ENCODE measurements around the gene SLC38A6.

SLC38A6 gene

GRCh38 chr14:61042220-61042619 lies 61.2 kb downstream of the SLC38A6 start:
- TF ChIP-seq BACH2 (CRISPR knock-in tag; IDR thresholded peaks at IDR 0.05; ENCODE audit: borderline replicate concordance) (no peak), OSR1 (CRISPR knock-in tag; IDR thresholded peaks at IDR 0.05) (no peak), ARNTL (CRISPR knock-in tag; IDR thresholded peaks at IDR 0.05; ENCODE audit: borderline replicate concordance, low read depth) (no peak), ZNF565 (CRISPR knock-in tag; conservative IDR thresholded peaks at IDR 0.05; ENCODE audit: low read depth) (no peak)
- ATAC-seq = no peak

GRCh38 chr14:61043506-61043905 lies 62.5 kb downstream of the SLC38A6 start:
- ATAC-seq = no peak
- no peak for TF ChIP-seq CSDC2 (CRISPR knock-in tag; IDR thresholded peaks at IDR 0.05)
- TF ChIP-seq SNAI2 (CRISPR knock-in tag; IDR thresholded peaks at IDR 0.05) = no peak
- TF ChIP-seq ZNF70 (CRISPR knock-in tag; IDR thresholded peaks at IDR 0.05) = no peak
- no peak for TF ChIP-seq OSR1 (CRISPR knock-in tag; IDR thresholded peaks at IDR 0.05)
- TF ChIP-seq ZNF8 (CRISPR knock-in tag; IDR thresholded peaks at IDR 0.05) = no peak
- TF ChIP-seq ZFP30 (CRISPR knock-in tag; IDR thresholded peaks at IDR 0.05) = no peak
- no peak for TF ChIP-seq PATZ1 (CRISPR knock-in tag; IDR thresholded peaks at IDR 0.05; ENCODE audit: borderline replicate concordance)
- no peak for TF ChIP-seq ZFP3 (CRISPR knock-in tag; IDR thresholded peaks at IDR 0.05)
- no peak for TF ChIP-seq PPARA (CRISPR knock-in tag; IDR thresholded peaks at IDR 0.05; ENCODE audit: borderline replicate concordance)
- TF ChIP-seq BACH2 (CRISPR knock-in tag; IDR thresholded peaks at IDR 0.05; ENCODE audit: borderline replicate concordance) = no peak
- no peak for TF ChIP-seq TCF4 (CRISPR knock-in tag; IDR thresholded peaks at IDR 0.05; ENCODE audit: borderline replicate concordance)

GRCh38 chr14:61047021-61047420 lies 66.0 kb downstream of the SLC38A6 start:
- no peak for ATAC-seq
- TF ChIP-seq POU6F1 (CRISPR knock-in tag; IDR thresholded peaks at IDR 0.05; ENCODE audit: borderline replicate concordance, low read depth) (no peak), BACH2 (CRISPR knock-in tag; IDR thresholded peaks at IDR 0.05; ENCODE audit: borderline replicate concordance) (no peak)

- no peak for ATAC-seq
- TF ChIP-seq TOX (CRISPR knock-in tag; IDR thresholded peaks at IDR 0.05; ENCODE audit: borderline replicate concordance) (no peak), BACH2 (CRISPR knock-in tag; IDR thresholded peaks at IDR 0.05; ENCODE audit: borderline replicate concordance) (no peak), SNAI2 (CRISPR knock-in tag; IDR thresholded peaks at IDR 0.05) (no peak), OSR1 (CRISPR knock-in tag; IDR thresholded peaks at IDR 0.05) (no peak), PATZ1 (CRISPR knock-in tag; IDR thresholded peaks at IDR 0.05; ENCODE audit: borderline replicate concordance) (no peak), TCF4 (CRISPR knock-in tag; IDR thresholded peaks at IDR 0.05; ENCODE audit: borderline replicate concordance) (no peak), ZNF565 (CRISPR knock-in tag; conservative IDR thresholded peaks at IDR 0.05; ENCODE audit: low read depth) (no peak), TSHZ2 (CRISPR knock-in tag; IDR thresholded peaks at IDR 0.05) (no peak), ZFP3 (CRISPR knock-in tag; IDR thresholded peaks at IDR 0.05) (no peak), RARB (CRISPR knock-in tag; IDR thresholded peaks at IDR 0.05) (no peak), CREB5 (CRISPR knock-in tag; IDR thresholded peaks at IDR 0.05; ENCODE audit: low read depth) (no peak), PPARA (CRISPR knock-in tag; IDR thresholded peaks at IDR 0.05; ENCODE audit: borderline replicate concordance) (no peak), ZNF70 (CRISPR knock-in tag; IDR thresholded peaks at IDR 0.05) (no peak)
These were observed 67.6 kb downstream of the SLC38A6 start for GRCh38 chr14:61048640-61049039.

All from SK-N-SH treated with all-trans-retinoic acid at 6 μM for 48 hours (cell line).